OCI-LY7 (cell line): Measurements from ENCODE around the gene SOBP. TPM values are rescaled to one million over a fixed set of nuclear protein-coding genes. Genes with fewer than 3 reads are reported as not detected.
A peak's percentile ranks its signal among the peaks of the same experiment; 100 is the strongest.

Source experiments
- BruUV-seq: library from RNA; stranded (reverse); fragments of 400-500 nt; replicated peaks from 2 replicates; lab custom pipeline; 2021; lab: Mats Ljungman, UMichigan
- CTCF ChIA-PET: fragments of 300-600 bp; sonication (Branson Sonifier 250); formaldehyde crosslinking; loops from one replicate; lab custom pipeline; 2022; ENCODE audit warnings: antibody characterized with exemption; ENCODE audit not compliant: unreplicated experiment; lab: Charles Lee
- POLR2A ChIA-PET: fragments of 300-600 bp; sonication (Branson Sonifier 250); formaldehyde crosslinking; loops from one replicate; lab custom pipeline; 2022; ENCODE audit warnings: antibody characterized with exemption; lab: Charles Lee
- DNase-seq: peaks from one replicate; pipeline ENCODE4 v3.0.0-alpha.2; 2015; ENCODE audit warnings: low spot score
- H2AFZ ChIP-seq: fragments of 200-600 bp; sonication (generic), shearing (Covaris generic); 2 replicates; pipeline ENCODE4 v1.6.1; 2014; ENCODE audit warnings: mild to moderate bottlenecking, antibody characterized with exemption, low read length, moderate library complexity
- H3K27ac ChIP-seq: fragments of 200-600 bp; sonication (generic); 2 replicates; pipeline ENCODE4 v1.5.1; 2014; ENCODE audit warnings: mixed run types, low read depth, mild to moderate bottlenecking, moderate library complexity, low read length, inconsistent platforms; ENCODE audit not compliant: poor library complexity, severe bottlenecking
- H3K36me3 ChIP-seq: fragments of 200-600 bp; sonication (generic); 2 replicates; pipeline ENCODE4 v1.6.1; 2014; ENCODE audit warnings: mild to moderate bottlenecking, antibody characterized with exemption, low read length, moderate library complexity, mixed read lengths; ENCODE audit not compliant: insufficient read depth
- H3K4me1 ChIP-seq: fragments of 200-600 bp; sonication (generic); 2 replicates; pipeline ENCODE4 v1.5.1; 2014; ENCODE audit warnings: mild to moderate bottlenecking, low read length; ENCODE audit not compliant: insufficient read depth, poor library complexity, severe bottlenecking
- H3K4me2 ChIP-seq: fragments of 200-600 bp; sonication (generic); 2 replicates; pipeline ENCODE4 v1.6.1; 2014; ENCODE audit warnings: mild to moderate bottlenecking, low read length
- H3K4me3 ChIP-seq: fragments of 200-600 bp; sonication (generic); 2 replicates; pipeline ENCODE4 v1.5.1; 2014; ENCODE audit warnings: mild to moderate bottlenecking, low read depth, low read length; ENCODE audit not compliant: poor library complexity, severe bottlenecking
- H3K79me2 ChIP-seq: fragments of 200-600 bp; sonication (generic); 2 replicates; pipeline ENCODE4 v1.6.1; 2016; ENCODE audit warnings: low read depth, mild to moderate bottlenecking, low read length, moderate library complexity, mixed read lengths; ENCODE audit not compliant: insufficient read depth
- H3K9me2 ChIP-seq: fragments of 200-600 bp; sonication (generic); 2 replicates; pipeline ENCODE4 v1.6.1; 2016; ENCODE audit warnings: mild to moderate bottlenecking, low read length, mixed read lengths; ENCODE audit not compliant: insufficient read depth
- H3K9me3 ChIP-seq: fragments of 200-600 bp; sonication (generic); 2 replicates; pipeline ENCODE4 v1.6.1; 2014; ENCODE audit warnings: mild to moderate bottlenecking, mixed run types, low read length, mixed read lengths
- H4K20me1 ChIP-seq: fragments of 200-600 bp; sonication (generic); 2 replicates; pipeline ENCODE4 v1.6.1; 2014; ENCODE audit warnings: mild to moderate bottlenecking, antibody characterized with exemption, low read length, moderate library complexity, mixed read lengths; ENCODE audit not compliant: insufficient read depth
- EZH2phosphoT487 ChIP-seq: fragments of 200-600 bp; sonication (generic); IDR thresholded peaks from 2 replicates; pipeline ENCODE4 v1.6.1; 2018; ENCODE audit warnings: low read depth, borderline replicate concordance, mild to moderate bottlenecking, mixed run types, antibody characterized with exemption, low read length, moderate library complexity, mixed read lengths
- intact Hi-C: fragments of 100-400 bp; cut with micrococcal nuclease; formaldehyde crosslinking; loops from one replicate; pipeline ENCODE4 v1.10.0; 2022; ENCODE audit not compliant: unreplicated experiment
- total RNA-seq, 2 experiments: library from RNA; depleted of rRNA in 1 of 2; stranded (reverse); fragments of >200 nt in 1 of 2; shearing (Covaris generic) in 1 of 2; gene quantifications; 2 replicates each; pipeline ENCODE4 v1.2.3, GENCODE V29; 2014 to 2022
- TF ChIP-seq, protein P1 (sequence below): fragments of 200-600 bp; sonication (generic); conservative IDR thresholded peaks from 2 replicates; pipeline ENCODE4 v1.5.1; 2014; ENCODE audit warnings: mild to moderate bottlenecking, antibody characterized with exemption, low read length, moderate library complexity, mixed read lengths

Gene SOBP
- total RNA-seq, 2 experiments from 2014 or later = 21.5 to 29.4 TPM

- H3K4me3 ChIP-seq = peak overlapping the region; percentile 95
- DNase-seq = peak; percentile 24
- no peak for TF ChIP-seq EZH2phosphoT487
- TF ChIP-seq, protein P1, sequence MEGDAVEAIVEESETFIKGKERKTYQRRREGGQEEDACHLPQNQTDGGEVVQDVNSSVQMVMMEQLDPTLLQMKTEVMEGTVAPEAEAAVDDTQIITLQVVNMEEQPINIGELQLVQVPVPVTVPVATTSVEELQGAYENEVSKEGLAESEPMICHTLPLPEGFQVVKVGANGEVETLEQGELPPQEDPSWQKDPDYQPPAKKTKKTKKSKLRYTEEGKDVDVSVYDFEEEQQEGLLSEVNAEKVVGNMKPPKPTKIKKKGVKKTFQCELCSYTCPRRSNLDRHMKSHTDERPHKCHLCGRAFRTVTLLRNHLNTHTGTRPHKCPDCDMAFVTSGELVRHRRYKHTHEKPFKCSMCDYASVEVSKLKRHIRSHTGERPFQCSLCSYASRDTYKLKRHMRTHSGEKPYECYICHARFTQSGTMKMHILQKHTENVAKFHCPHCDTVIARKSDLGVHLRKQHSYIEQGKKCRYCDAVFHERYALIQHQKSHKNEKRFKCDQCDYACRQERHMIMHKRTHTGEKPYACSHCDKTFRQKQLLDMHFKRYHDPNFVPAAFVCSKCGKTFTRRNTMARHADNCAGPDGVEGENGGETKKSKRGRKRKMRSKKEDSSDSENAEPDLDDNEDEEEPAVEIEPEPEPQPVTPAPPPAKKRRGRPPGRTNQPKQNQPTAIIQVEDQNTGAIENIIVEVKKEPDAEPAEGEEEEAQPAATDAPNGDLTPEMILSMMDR = no peak
These were observed 735 bp downstream of the SOBP start for GRCh38 chr6:107490566-107491137.

DNA sequence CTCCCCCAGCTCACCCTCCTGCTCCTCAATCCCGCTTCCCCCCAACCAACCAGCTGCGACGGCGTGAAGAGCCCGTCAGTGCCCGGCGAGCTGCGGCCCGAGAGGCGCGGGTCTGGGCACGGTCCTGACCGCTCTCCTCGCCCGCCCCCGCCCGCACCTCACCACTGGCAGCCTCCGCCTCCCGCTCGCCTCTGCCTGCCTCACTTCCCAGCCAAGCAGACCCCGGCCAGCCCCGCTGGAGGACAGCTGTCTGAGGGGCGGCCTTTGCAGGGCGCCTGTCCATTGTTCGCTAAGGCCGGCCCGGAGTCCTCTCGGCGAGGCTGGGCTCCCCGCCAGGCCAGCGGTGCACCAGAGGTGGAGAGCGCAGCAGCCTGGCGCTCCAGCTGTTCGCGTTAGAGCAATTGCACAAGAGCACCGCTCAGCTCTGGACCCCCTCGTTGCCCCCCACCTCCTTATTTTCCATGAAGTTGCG, 1.3 kb downstream of the SOBP start:
- intact Hi-C loops = loop anchor here (2.0 to 5.0 kb wide), 4 partner anchors 46 to 374 kb away; partner anchors contain the start of gene BEND3
- peak; percentile 42 for DNase-seq
- POLR2A ChIA-PET = interaction anchor here (0.6 to 5.4 kb wide), 14 partner anchors 11 to 321 kb away, joined by 3 to 29 read pairs (median 4); partner anchors contain the start of gene PDSS2

More at GRCh38 chr6:107490566-107491137, 735 bp downstream of the SOBP start:
- peak overlapping the region; percentile 78 for H3K4me2 ChIP-seq
- peaks cover 7% of the 10 kb centered on the region; the same call in 1 of the 2 replicates for H3K36me3 ChIP-seq
- peak overlapping the region; percentile 28; the same call in 1 of the 2 replicates for H2AFZ ChIP-seq
- ChIA-PET CTCF (interaction anchor here (1.7 kb wide), 1 partner anchor 165 kb away, joined by 4 read pairs; no protein-coding TSS in a partner anchor), POLR2A (interaction anchor here (0.6 to 5.4 kb wide), 13 partner anchors 11 to 320 kb away, joined by 3 to 29 read pairs (median 5); partner anchors contain the start of gene PDSS2)
- H3K4me1 ChIP-seq = peaks cover 54% of the 10 kb centered on the region
- no peaks in the 10 kb centered on the region for H3K9me3 ChIP-seq
- BruUV-seq = no TSS peak
- H3K9me2 ChIP-seq = no peaks in the 10 kb centered on the region
- H4K20me1 ChIP-seq = peaks cover 6% of the 10 kb centered on the region; the same call in 1 of the 2 replicates
- H3K27ac ChIP-seq = peak overlapping the region; percentile 68
- peaks cover 54% of the 10 kb centered on the region for H3K79me2 ChIP-seq
- intact Hi-C loops = loop anchor here (2.0 to 5.0 kb wide), 4 partner anchors 46 to 373 kb away; partner anchors contain the start of gene BEND3

More for the DNA sequence above, 1.3 kb downstream of the SOBP start:
- peaks cover 59% of the 10 kb centered on the region for H3K79me2 ChIP-seq
- no peak overlapping the region for H2AFZ ChIP-seq
- H3K4me2 ChIP-seq = peak overlapping the region; percentile 78
- H3K9me3 ChIP-seq = no peaks in the 10 kb centered on the region
- CTCF ChIA-PET = interaction anchor here (0.5 to 1.7 kb wide), 3 partner anchors 39 to 164 kb away, joined by 3 to 12 read pairs (median 4); no protein-coding TSS in a partner anchor
- no peaks in the 10 kb centered on the region for H3K9me2 ChIP-seq
- TF ChIP-seq, protein P1 = no peak
- TF ChIP-seq EZH2phosphoT487 = no peak
- peaks cover 7% of the 10 kb centered on the region; the same call in 1 of the 2 replicates for H3K36me3 ChIP-seq
- BruUV-seq = no TSS peak
- H3K27ac ChIP-seq = peak overlapping the region; percentile 68
- H3K4me1 ChIP-seq = peaks cover 59% of the 10 kb centered on the region
- H4K20me1 ChIP-seq = peaks cover 7% of the 10 kb centered on the region; the same call in 1 of the 2 replicates
- peak overlapping the region; percentile 95 for H3K4me3 ChIP-seq
